ENCODE results near the gene ZFPM1.

DNA sequence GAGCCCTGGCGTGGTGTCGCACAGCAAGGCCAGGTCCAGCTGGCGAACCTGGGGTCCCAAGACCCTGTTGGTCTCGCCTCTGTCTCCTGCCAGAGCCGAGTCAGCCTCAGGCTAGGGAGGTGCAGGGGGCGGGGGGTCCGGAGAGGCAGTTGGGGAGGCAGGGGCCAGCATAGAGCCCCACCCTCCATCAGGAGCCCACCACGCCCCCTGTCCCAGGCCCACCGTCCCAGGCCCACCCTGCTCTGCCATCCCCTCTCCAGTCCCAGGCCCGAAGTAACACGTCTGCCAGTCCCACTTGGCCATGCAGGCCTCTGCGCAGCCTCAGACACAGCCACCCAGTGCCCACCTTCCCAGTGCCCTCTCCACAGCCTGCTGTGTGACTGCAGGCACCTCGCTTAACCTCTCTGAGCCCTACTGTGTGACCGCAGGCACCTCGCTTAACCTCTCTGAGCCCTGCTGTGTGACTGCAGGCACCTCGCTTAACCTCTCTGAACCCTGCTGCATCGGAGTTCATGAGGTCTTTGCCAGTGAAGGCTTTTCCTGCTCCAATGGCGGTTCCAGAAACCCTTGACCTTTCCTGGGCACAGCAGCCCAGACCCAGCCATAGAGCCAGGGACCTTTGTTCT, 41.0 kb upstream of the ZFPM1 start:
- no peak for TF ChIP-seq POLR2A (IDR thresholded peaks at IDR 0.05)
- TF ChIP-seq, protein P1, sequence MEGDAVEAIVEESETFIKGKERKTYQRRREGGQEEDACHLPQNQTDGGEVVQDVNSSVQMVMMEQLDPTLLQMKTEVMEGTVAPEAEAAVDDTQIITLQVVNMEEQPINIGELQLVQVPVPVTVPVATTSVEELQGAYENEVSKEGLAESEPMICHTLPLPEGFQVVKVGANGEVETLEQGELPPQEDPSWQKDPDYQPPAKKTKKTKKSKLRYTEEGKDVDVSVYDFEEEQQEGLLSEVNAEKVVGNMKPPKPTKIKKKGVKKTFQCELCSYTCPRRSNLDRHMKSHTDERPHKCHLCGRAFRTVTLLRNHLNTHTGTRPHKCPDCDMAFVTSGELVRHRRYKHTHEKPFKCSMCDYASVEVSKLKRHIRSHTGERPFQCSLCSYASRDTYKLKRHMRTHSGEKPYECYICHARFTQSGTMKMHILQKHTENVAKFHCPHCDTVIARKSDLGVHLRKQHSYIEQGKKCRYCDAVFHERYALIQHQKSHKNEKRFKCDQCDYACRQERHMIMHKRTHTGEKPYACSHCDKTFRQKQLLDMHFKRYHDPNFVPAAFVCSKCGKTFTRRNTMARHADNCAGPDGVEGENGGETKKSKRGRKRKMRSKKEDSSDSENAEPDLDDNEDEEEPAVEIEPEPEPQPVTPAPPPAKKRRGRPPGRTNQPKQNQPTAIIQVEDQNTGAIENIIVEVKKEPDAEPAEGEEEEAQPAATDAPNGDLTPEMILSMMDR (IDR thresholded peaks at IDR 0.05), result no peak

All from body of pancreas (tissue), 4 donors.